Esophagus squamous epithelium (tissue), 5 donors: ENCODE results near the gene FBH1. TPM values are rescaled to one million over a fixed set of nuclear protein-coding genes. Genes with fewer than 3 reads are reported as not detected.

Source experiments
- DNase-seq: peaks from one replicate; lab custom pipeline; 2025; lab: John Stamatoyannopoulos, UW
- H3K27ac ChIP-seq, 4 donors: fragments of 200-600 bp; sonication (generic); one replicate each; pipeline ENCODE4 v1.5.1; 2016 to 2019; ENCODE audit warnings: mild to moderate bottlenecking in 1 of 4
- H3K27me3 ChIP-seq, 4 donors: fragments of 200-600 bp; sonication (generic); 1 replicate in 3 of 4; 2 replicates in 1 of 4; pipeline versions ENCODE4 v1.5.1 to v1.6.0; 2017 to 2021; ENCODE audit warnings: antibody characterized with exemption in 1 of 4
- H3K36me3 ChIP-seq, 3 donors: fragments of 200-600 bp; sonication (generic); one replicate each; pipeline ENCODE4 v1.5.1; 2016 to 2019
- H3K4me1 ChIP-seq, 3 donors: fragments of 200-600 bp; sonication (generic); one replicate each; pipeline ENCODE4 v1.5.1; 2017 to 2019
- H3K4me3 ChIP-seq, 4 donors: fragments of 200-600 bp; sonication (generic); 1 replicate in 3 of 4; 2 replicates in 1 of 4; pipeline ENCODE4 v1.5.1; 2016 to 2019; ENCODE audit warnings: mild to moderate bottlenecking in 2 of 4, moderate library complexity in 1 of 4
- H3K9me3 ChIP-seq, 3 donors: fragments of 200-600 bp; sonication (generic); one replicate each; pipeline ENCODE4 v1.5.1; 2016 to 2019
- CTCF ChIP-seq, 6 experiments: fragments of 450-650 bp in 4 of 6; fragments of 200-600 bp in 2 of 6; sonication (generic) in 2 of 6; IDR thresholded peaks; one replicate each; pipeline ENCODE4 v1.5.1; 2016 to 2019; ENCODE audit warnings: antibody characterized with exemption in 6 of 6, mild to moderate bottlenecking in 4 of 6, moderate library complexity in 4 of 6
- POLR2A ChIP-seq, 4 donors: fragments of 450-650 bp; IDR thresholded peaks; one replicate each; pipeline ENCODE4 v1.6.1; 2017; ENCODE audit warnings: antibody characterized with exemption in 4 of 4, mild to moderate bottlenecking in 4 of 4, moderate library complexity in 3 of 4
- WGBS, 2 donors: methylation state at CpG; one replicate each; pipeline ENCODE4 v1.1.5; 2018; 5-methylcytosine and 5-hydroxymethylcytosine counted together
- intact Hi-C: fragments of 100-400 bp; cut with DNase I; formaldehyde crosslinking; loops from one replicate; pipeline ENCODE4 v1.15.0; 2022
- total RNA-seq, 4 donors: library from RNA; depleted of rRNA; stranded (reverse); fragments of >200 nt; gene quantifications; one replicate each; pipeline ENCODE4 v1.1.0, GENCODE V29; 2016
- donor health status: DM: yes; HTN: yes; CAD: no.

Gene FBH1
- total RNA-seq, 4 donors from 2014 or later: 48.5 to 93.8 (median 54.1) TPM

DNA sequence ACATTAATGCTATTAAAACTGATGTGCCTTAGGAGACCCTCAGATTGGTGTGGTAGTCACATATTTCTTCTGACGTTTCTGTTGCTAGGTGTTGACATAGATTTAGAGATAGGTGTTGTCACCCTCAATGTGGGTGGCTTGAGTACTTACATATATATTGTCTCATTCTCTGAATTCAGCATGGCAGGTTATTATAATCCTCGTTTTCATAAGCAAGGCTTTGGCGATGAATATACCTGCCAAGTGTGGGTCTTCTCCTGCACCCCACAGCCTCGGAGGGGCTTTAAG is 7.0 kb downstream of the FBH1 start:
- peaks cover 0 to 11% (median 0%) of the 10 kb centered on the region in 3 donors for H3K9me3 ChIP-seq
- intact Hi-C loops: no loop called here
- peaks cover 0 to 56% (median 0%) of the 10 kb centered on the region in 3 donors for H3K36me3 ChIP-seq
- H3K27ac ChIP-seq: no peak overlapping the region
- H3K27me3 ChIP-seq: no peaks in the 10 kb centered on the region
- TF ChIP-seq POLR2A (IDR thresholded peaks at IDR 0.05) (no peak), CTCF (IDR thresholded peaks at IDR 0.05) (no peak)
- 53 to 83% methylated on average over 3 of the region's 4 CpGs for WGBS, 2 donors
- no peak overlapping the region for H3K4me3 ChIP-seq
- H3K4me1 ChIP-seq: peaks cover 0 to 6% (median 2%) of the 10 kb centered on the region in 3 donors
- no peak for DNase-seq

GRCh38 chr10:5897504-5897903 is 7.5 kb downstream of the FBH1 start:
- WGBS, 2 donors: 97 to 98% methylated on average over 8 of the region's 8 CpGs
- Histone ChIP-seq H3K36me3 (peaks cover 0 to 56% (median 0%) of the 10 kb centered on the region in 3 donors), H3K4me3 (no peak overlapping the region), H3K27ac (no peak overlapping the region), H3K4me1 (peaks cover 0 to 1% (median 0%) of the 10 kb centered on the region in 3 donors), H3K27me3 (no peaks in the 10 kb centered on the region), H3K9me3 (peaks cover 0 to 11% (median 0%) of the 10 kb centered on the region in 3 donors)
- no peak for DNase-seq
- no peak for TF ChIP-seq CTCF (IDR thresholded peaks at IDR 0.05)
- no peak for TF ChIP-seq POLR2A (IDR thresholded peaks at IDR 0.05)
- intact Hi-C loops: no loop called here

DNA sequence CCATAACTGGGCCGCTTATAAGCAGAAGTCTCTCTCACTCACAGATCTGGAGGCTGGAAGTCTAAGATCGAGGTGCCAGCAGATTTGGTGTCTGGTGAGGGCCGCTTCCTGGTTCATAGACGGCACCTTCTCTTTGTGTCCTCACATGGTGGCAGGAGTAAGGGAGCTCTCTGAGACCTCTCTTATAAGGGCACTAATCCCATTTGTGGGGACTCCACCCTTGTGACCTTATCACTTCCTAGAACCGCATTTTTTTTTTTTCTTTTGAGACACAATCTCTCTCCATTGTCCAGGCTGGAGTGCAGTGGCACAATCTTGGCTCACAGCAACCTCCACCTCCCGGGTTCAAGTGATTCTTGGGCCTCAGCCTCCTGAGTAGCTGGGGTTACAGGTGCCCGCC is 8.1 kb downstream of the FBH1 start:
- H3K27me3 ChIP-seq: no peaks in the 10 kb centered on the region
- H3K9me3 ChIP-seq: peaks cover 0 to 11% (median 0%) of the 10 kb centered on the region in 3 donors
- H3K27ac ChIP-seq: no peak overlapping the region
- H3K4me3 ChIP-seq: no peak overlapping the region
- H3K36me3 ChIP-seq: peaks cover 0 to 62% (median 0%) of the 10 kb centered on the region in 3 donors
- no peaks in the 10 kb centered on the region for H3K4me1 ChIP-seq
- no peak for DNase-seq
- TF ChIP-seq CTCF (IDR thresholded peaks at IDR 0.05): no peak
- TF ChIP-seq POLR2A (IDR thresholded peaks at IDR 0.05): no peak
- intact Hi-C loops: no loop called here
- 97% methylated on average over 6 to 7 of the region's 7 CpGs for WGBS, 2 donors

- peaks cover 0 to 11% (median 0%) of the 10 kb centered on the region in 3 donors for H3K9me3 ChIP-seq
- peaks cover 0 to 1% (median 0%) of the 10 kb centered on the region in 3 donors for H3K4me1 ChIP-seq
- H3K4me3 ChIP-seq: no peak overlapping the region
- no peak overlapping the region for H3K27ac ChIP-seq
- 93 to 97% methylated on average over 11 to 13 of the region's 13 CpGs for WGBS, 2 donors
- H3K27me3 ChIP-seq: no peaks in the 10 kb centered on the region
- peaks cover 0 to 54% (median 0%) of the 10 kb centered on the region in 3 donors for H3K36me3 ChIP-seq
- no peak for DNase-seq
- TF ChIP-seq CTCF (IDR thresholded peaks at IDR 0.05) (no peak), POLR2A (IDR thresholded peaks at IDR 0.05) (no peak)
- intact Hi-C loops: no loop called here
These were observed 10.2 kb downstream of the FBH1 start for GRCh38 chr10:5900247-5900646.

- TF ChIP-seq CTCF (IDR thresholded peaks at IDR 0.05) (no peak), POLR2A (IDR thresholded peaks at IDR 0.05) (no peak)
- intact Hi-C loops: no loop called here
- Histone ChIP-seq H3K27ac (no peak overlapping the region), H3K4me1 (peaks cover 0 to 15% (median 3%) of the 10 kb centered on the region in 3 donors), H3K9me3 (peaks cover 0 to 8% (median 0%) of the 10 kb centered on the region in 3 donors), H3K36me3 (peaks cover 0 to 56% (median 5%) of the 10 kb centered on the region in 3 donors), H3K4me3 (no peak overlapping the region), H3K27me3 (no peaks in the 10 kb centered on the region)
- no peak for DNase-seq
- WGBS, 2 donors: 90 to 91% methylated on average over 17 to 18 of the region's 18 CpGs
These were observed 12.7 kb downstream of the FBH1 start for GRCh38 chr10:5902511-5903274.
